Measurements from ENCODE around the gene HES4.

DNA sequence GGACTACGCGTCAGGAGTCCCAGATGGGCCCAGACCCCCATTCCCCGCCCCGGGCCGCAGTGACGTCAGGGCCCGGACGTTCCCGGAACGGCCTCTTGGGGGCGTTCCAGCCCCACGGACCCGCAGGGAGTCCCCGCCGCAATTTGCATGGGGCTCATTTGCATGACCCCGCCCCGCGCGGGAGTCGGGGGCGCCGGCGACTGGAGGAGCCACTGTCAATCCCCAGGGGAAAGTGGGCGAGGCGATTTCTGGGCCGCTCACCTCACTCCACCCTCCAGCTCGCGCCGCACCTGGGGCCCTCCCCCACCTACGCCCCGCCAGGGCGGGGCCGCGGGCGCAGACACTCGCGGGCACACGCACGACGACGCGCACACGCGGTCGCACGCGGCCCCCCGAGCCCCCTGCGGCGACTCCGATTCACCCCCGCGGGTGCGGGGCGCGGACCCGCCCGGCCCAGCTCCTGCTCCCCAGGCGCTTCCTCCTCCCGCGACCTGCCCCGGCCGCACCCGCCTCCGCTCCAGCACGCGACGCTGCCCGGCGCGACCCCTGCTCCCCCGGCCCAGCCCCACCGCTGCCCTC is 33.2 kb upstream of the HES4 start:
- TF ChIP-seq POLR2A (IDR thresholded peaks at IDR 0.05), result no peak
- TF ChIP-seq, protein P1, sequence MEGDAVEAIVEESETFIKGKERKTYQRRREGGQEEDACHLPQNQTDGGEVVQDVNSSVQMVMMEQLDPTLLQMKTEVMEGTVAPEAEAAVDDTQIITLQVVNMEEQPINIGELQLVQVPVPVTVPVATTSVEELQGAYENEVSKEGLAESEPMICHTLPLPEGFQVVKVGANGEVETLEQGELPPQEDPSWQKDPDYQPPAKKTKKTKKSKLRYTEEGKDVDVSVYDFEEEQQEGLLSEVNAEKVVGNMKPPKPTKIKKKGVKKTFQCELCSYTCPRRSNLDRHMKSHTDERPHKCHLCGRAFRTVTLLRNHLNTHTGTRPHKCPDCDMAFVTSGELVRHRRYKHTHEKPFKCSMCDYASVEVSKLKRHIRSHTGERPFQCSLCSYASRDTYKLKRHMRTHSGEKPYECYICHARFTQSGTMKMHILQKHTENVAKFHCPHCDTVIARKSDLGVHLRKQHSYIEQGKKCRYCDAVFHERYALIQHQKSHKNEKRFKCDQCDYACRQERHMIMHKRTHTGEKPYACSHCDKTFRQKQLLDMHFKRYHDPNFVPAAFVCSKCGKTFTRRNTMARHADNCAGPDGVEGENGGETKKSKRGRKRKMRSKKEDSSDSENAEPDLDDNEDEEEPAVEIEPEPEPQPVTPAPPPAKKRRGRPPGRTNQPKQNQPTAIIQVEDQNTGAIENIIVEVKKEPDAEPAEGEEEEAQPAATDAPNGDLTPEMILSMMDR (IDR thresholded peaks at IDR 0.05), result peak; percentile 38 to 74
